ENCODE results near the gene ZNF638.

ZNF638 gene

GRCh38 chr2:71419976-71420375 is 88.4 kb downstream of the ZNF638 start:
- Histone ChIP-seq H2BK5ac (ENCODE audit: low read length) (no peak overlapping the region), H3K9me3 (replicated peaks in 1 of 2; ENCODE audit: control insufficient read depth in 2 of 2, insufficient read depth in 1 of 2, low read depth in 1 of 2, low read length in 2 of 2) (no peaks in the 10 kb centered on the region), H3K79me1 (ENCODE audit: low read depth, low read length) (no peaks in the 10 kb centered on the region), H3K9ac (ENCODE audit: low read depth, low read length, poor library complexity) (no peak overlapping the region), H3K27me3 (ENCODE audit: control insufficient read depth in 3 of 3, insufficient read depth in 3 of 3, low read depth in 1 of 3, low read length in 3 of 3) (no peaks in the 10 kb centered on the region), H2BK12ac (ENCODE audit: low read length) (no peak overlapping the region), H2AK5ac (ENCODE audit: low read depth, low read length) (no peak overlapping the region), H3K4me2 (ENCODE audit: insufficient read depth, low read length, poor library complexity, severe bottlenecking) (no peak overlapping the region), H3K23ac (ENCODE audit: low read depth, low read length, poor library complexity) (no peak overlapping the region), H3K36me3 (replicated peaks in 1 of 2; ENCODE audit: control insufficient read depth in 2 of 2, insufficient read depth in 2 of 2, low read length in 2 of 2) (peaks cover 6 to 74% of the 10 kb centered on the region in 2 donors), H3K4me1 (ENCODE audit: control insufficient read depth in 2 of 2, insufficient read depth in 1 of 2, low read depth in 1 of 2, low read length in 2 of 2) (no peaks in the 10 kb centered on the region), H2BK120ac (ENCODE audit: low read depth, low read length) (no peak overlapping the region), H3K18ac (ENCODE audit: low read length) (no peak overlapping the region), H2BK15ac (ENCODE audit: low read length) (no peak overlapping the region), H3K4me3 (ENCODE audit: low read length in 2 of 2) (no peak overlapping the region), H2AFZ (ENCODE audit: low read length) (no peak overlapping the region), H3K4ac (ENCODE audit: low read length) (no peak overlapping the region), H3K27ac (replicated peaks; ENCODE audit: low read length) (no peak overlapping the region), H4K8ac (ENCODE audit: low read depth, low read length) (no peak overlapping the region), H4K91ac (ENCODE audit: low read depth, low read length, poor library complexity) (no peak overlapping the region), H3K14ac (ENCODE audit: low read length) (no peak overlapping the region)
- no peak for DNase-seq (ENCODE audit: low spot score)
- WGBS, 2 donors (ENCODE audit: extremely low coverage in 2 of 2, insufficient read length in 2 of 2, insufficient replicate concordance in 1 of 2), result no CpG with 5 or more reads among the region's 1 CpG

- Histone ChIP-seq H4K8ac (ENCODE audit: low read depth, low read length) (no peak overlapping the region), H3K27ac (replicated peaks; ENCODE audit: low read length) (no peak overlapping the region), H3K27me3 (ENCODE audit: control insufficient read depth in 3 of 3, insufficient read depth in 3 of 3, low read depth in 1 of 3, low read length in 3 of 3) (no peaks in the 10 kb centered on the region), H2AK5ac (ENCODE audit: low read depth, low read length) (no peak overlapping the region), H2BK12ac (ENCODE audit: low read length) (no peak overlapping the region), H3K23ac (ENCODE audit: low read depth, low read length, poor library complexity) (no peak overlapping the region), H3K36me3 (replicated peaks in 1 of 2; ENCODE audit: control insufficient read depth in 2 of 2, insufficient read depth in 2 of 2, low read length in 2 of 2) (peaks cover 9 to 98% of the 10 kb centered on the region in 2 donors), H3K9ac (ENCODE audit: low read depth, low read length, poor library complexity) (no peak overlapping the region), H3K18ac (ENCODE audit: low read length) (no peak overlapping the region), H2AFZ (ENCODE audit: low read length) (no peak overlapping the region), H3K14ac (ENCODE audit: low read length) (no peak overlapping the region), H3K4me2 (ENCODE audit: insufficient read depth, low read length, poor library complexity, severe bottlenecking) (no peak overlapping the region), H4K91ac (ENCODE audit: low read depth, low read length, poor library complexity) (no peak overlapping the region), H2BK15ac (ENCODE audit: low read length) (no peak overlapping the region), H3K79me1 (ENCODE audit: low read depth, low read length) (no peaks in the 10 kb centered on the region), H3K4me1 (ENCODE audit: control insufficient read depth in 2 of 2, insufficient read depth in 1 of 2, low read depth in 1 of 2, low read length in 2 of 2) (no peaks in the 10 kb centered on the region), H3K4me3 (ENCODE audit: low read length in 2 of 2) (no peak overlapping the region), H3K4ac (ENCODE audit: low read length) (no peak overlapping the region), H3K9me3 (replicated peaks in 1 of 2; ENCODE audit: control insufficient read depth in 2 of 2, insufficient read depth in 1 of 2, low read depth in 1 of 2, low read length in 2 of 2) (no peaks in the 10 kb centered on the region), H2BK5ac (ENCODE audit: low read length) (no peak overlapping the region), H2BK120ac (ENCODE audit: low read depth, low read length) (no peak overlapping the region)
- no CpG with 5 or more reads among the region's 2 CpGs for WGBS, 2 donors (ENCODE audit: extremely low coverage in 2 of 2, insufficient read length in 2 of 2, insufficient replicate concordance in 1 of 2)
- DNase-seq (ENCODE audit: low spot score), result no peak
These were observed 91.2 kb downstream of the ZNF638 start for GRCh38 chr2:71422786-71423185.

GRCh38 chr2:71423817-71424420 is 92.3 kb downstream of the ZNF638 start:
- Histone ChIP-seq H3K36me3 (replicated peaks in 1 of 2; ENCODE audit: control insufficient read depth in 2 of 2, insufficient read depth in 2 of 2, low read length in 2 of 2) (peaks cover 11 to 99% of the 10 kb centered on the region in 2 donors), H2BK15ac (ENCODE audit: low read length) (no peak overlapping the region)

GRCh38 chr2:71426721-71427120 is 95.1 kb downstream of the ZNF638 start:
- Histone ChIP-seq H3K27ac (replicated peaks; ENCODE audit: low read length) (no peak overlapping the region), H4K91ac (ENCODE audit: low read depth, low read length, poor library complexity) (no peak overlapping the region), H3K4ac (ENCODE audit: low read length) (no peak overlapping the region), H2BK5ac (ENCODE audit: low read length) (no peak overlapping the region), H2BK15ac (ENCODE audit: low read length) (no peak overlapping the region), H2AK5ac (ENCODE audit: low read depth, low read length) (no peak overlapping the region), H3K4me2 (ENCODE audit: insufficient read depth, low read length, poor library complexity, severe bottlenecking) (no peak overlapping the region), H3K9me3 (replicated peaks in 1 of 2; ENCODE audit: control insufficient read depth in 2 of 2, insufficient read depth in 1 of 2, low read depth in 1 of 2, low read length in 2 of 2) (peaks cover 0 to 5% of the 10 kb centered on the region in 2 donors), H3K27me3 (ENCODE audit: control insufficient read depth in 3 of 3, insufficient read depth in 3 of 3, low read depth in 1 of 3, low read length in 3 of 3) (no peaks in the 10 kb centered on the region), H3K4me3 (ENCODE audit: low read length in 2 of 2) (no peak overlapping the region), H3K14ac (ENCODE audit: low read length) (no peak overlapping the region), H3K9ac (ENCODE audit: low read depth, low read length, poor library complexity) (no peak overlapping the region), H3K23ac (ENCODE audit: low read depth, low read length, poor library complexity) (no peak overlapping the region), H3K18ac (ENCODE audit: low read length) (no peak overlapping the region), H3K4me1 (ENCODE audit: control insufficient read depth in 2 of 2, insufficient read depth in 1 of 2, low read depth in 1 of 2, low read length in 2 of 2) (no peaks in the 10 kb centered on the region), H2BK120ac (ENCODE audit: low read depth, low read length) (no peak overlapping the region), H3K79me1 (ENCODE audit: low read depth, low read length) (no peaks in the 10 kb centered on the region), H3K36me3 (replicated peaks in 1 of 2; ENCODE audit: control insufficient read depth in 2 of 2, insufficient read depth in 2 of 2, low read length in 2 of 2) (peaks cover 13 to 99% of the 10 kb centered on the region in 2 donors), H2BK12ac (ENCODE audit: low read length) (no peak overlapping the region), H4K8ac (ENCODE audit: low read depth, low read length) (no peak overlapping the region), H2AFZ (ENCODE audit: low read length) (no peak overlapping the region)
- no peak for DNase-seq (ENCODE audit: low spot score)
- WGBS, 2 donors (ENCODE audit: extremely low coverage in 2 of 2, insufficient read length in 2 of 2, insufficient replicate concordance in 1 of 2), result no CpG with 5 or more reads among the region's 2 CpGs

More at GRCh38 chr2:71423817-71424420, 92.3 kb downstream of the ZNF638 start:
- no peak overlapping the region for H2BK120ac ChIP-seq (ENCODE audit: low read depth, low read length)
- no peak overlapping the region for H3K9ac ChIP-seq (ENCODE audit: low read depth, low read length, poor library complexity)
- H2AFZ ChIP-seq (ENCODE audit: low read length), result no peak overlapping the region
- no peak overlapping the region for H3K27ac ChIP-seq (replicated peaks; ENCODE audit: low read length)
- WGBS, 2 donors (ENCODE audit: extremely low coverage in 2 of 2, insufficient read length in 2 of 2, insufficient replicate concordance in 1 of 2), result no CpG with 5 or more reads among the region's 3 CpGs
- H3K4me2 ChIP-seq (ENCODE audit: insufficient read depth, low read length, poor library complexity, severe bottlenecking), result no peak overlapping the region
- no peak overlapping the region for H3K4ac ChIP-seq (ENCODE audit: low read length)
- H3K23ac ChIP-seq (ENCODE audit: low read depth, low read length, poor library complexity), result no peak overlapping the region
- no peaks in the 10 kb centered on the region for H3K4me1 ChIP-seq (ENCODE audit: control insufficient read depth in 2 of 2, insufficient read depth in 1 of 2, low read depth in 1 of 2, low read length in 2 of 2)
- no peak overlapping the region for H2AK5ac ChIP-seq (ENCODE audit: low read depth, low read length)
- no peak overlapping the region for H2BK5ac ChIP-seq (ENCODE audit: low read length)
- H3K9me3 ChIP-seq (replicated peaks in 1 of 2; ENCODE audit: control insufficient read depth in 2 of 2, insufficient read depth in 1 of 2, low read depth in 1 of 2, low read length in 2 of 2), result no peaks in the 10 kb centered on the region
- no peaks in the 10 kb centered on the region for H3K27me3 ChIP-seq (ENCODE audit: control insufficient read depth in 3 of 3, insufficient read depth in 3 of 3, low read depth in 1 of 3, low read length in 3 of 3)
- no peak overlapping the region for H3K4me3 ChIP-seq (ENCODE audit: low read length in 2 of 2)
- no peak overlapping the region for H3K14ac ChIP-seq (ENCODE audit: low read length)
- DNase-seq (ENCODE audit: low spot score), result no peak
- no peak overlapping the region for H4K91ac ChIP-seq (ENCODE audit: low read depth, low read length, poor library complexity)
- no peaks in the 10 kb centered on the region for H3K79me1 ChIP-seq (ENCODE audit: low read depth, low read length)
- H3K18ac ChIP-seq (ENCODE audit: low read length), result no peak overlapping the region
- H4K8ac ChIP-seq (ENCODE audit: low read depth, low read length), result no peak overlapping the region
- no peak overlapping the region for H2BK12ac ChIP-seq (ENCODE audit: low read length)

Data from neuronal stem cell (in vitro differentiated cells).